SKM-1 (cell line): ENCODE data around the gene H19.

Source experiments
- DNase-seq: peaks from one replicate; lab custom pipeline; 2025; ENCODE audit not compliant: unreplicated experiment; lab: John Stamatoyannopoulos, UW

H19 gene

GRCh38 chr11:1948389-1948788 lies 49.3 kb downstream of the H19 start:
- no peak for DNase-seq

- DNase-seq, result no peak
Measured at GRCh38 chr11:1947592-1948237, 49.9 kb downstream of the H19 start.

DNA sequence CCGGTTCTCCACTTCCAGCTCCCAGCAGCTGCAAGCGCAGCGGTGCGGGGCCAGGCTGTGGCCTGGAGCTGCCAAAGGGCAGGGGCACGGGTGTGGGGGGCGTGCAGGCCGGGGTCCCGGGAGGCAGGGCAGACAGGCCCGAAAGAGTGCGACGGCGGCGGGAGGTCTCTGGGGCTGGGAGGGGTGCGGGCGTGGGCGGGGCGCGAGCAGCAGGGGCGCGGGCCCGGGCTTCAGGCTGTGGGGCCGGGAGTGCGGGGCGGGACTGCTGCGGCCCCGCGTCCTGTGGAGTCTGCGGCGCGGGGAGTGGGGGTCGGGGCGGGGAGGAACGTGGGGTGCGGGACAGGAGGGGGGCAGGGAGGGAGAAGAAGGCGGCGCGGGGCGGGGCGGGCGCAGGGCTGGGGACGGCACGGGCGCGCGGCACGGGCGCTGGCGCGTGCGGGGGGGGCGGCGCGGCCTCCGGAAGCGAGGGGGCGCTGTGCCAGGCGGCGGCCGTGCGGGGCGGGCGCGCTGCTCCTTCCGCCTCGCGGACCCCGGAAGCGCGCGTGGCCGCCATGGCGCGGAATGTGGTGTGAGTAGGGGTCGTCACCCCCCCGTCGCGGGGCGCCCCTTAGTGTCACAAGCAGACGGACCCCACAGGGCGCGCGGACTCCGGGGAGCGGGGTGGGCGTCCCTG lies 50.7 kb downstream of the H19 start, which contains the start of gene MRPL23:
Gene MRPL23 (plus strand): TSS at position 521 of the 673 bp plus-strand sequence. CDS start 31 bp downstream, at position 552.
- DNase-seq, result no peak
